Upper lobe of right lung (tissue), 1 donor: ENCODE measurements around the gene KLRC2. TPM values are rescaled to one million over a fixed set of nuclear protein-coding genes. Genes with fewer than 3 reads are reported as not detected.
"Not testable (repeated sequence)": the region's sequence is repeated elsewhere in the genome, so short reads cannot be mapped to it uniquely, and the experiment has no call there.

ENCODE experiments used
- ATAC-seq: fragments of 200-7000 bp; cut with Tn5 transposase; one replicate; pipeline ENCODE4 v1.9.1; 2020; ENCODE audit warnings: mild to moderate bottlenecking, moderate library complexity
- DNase-seq: peaks from one replicate; pipeline ENCODE4 v3.0.0-alpha.2; 2020
- H3K27ac ChIP-seq: fragments of 200-600 bp; one replicate; pipeline ENCODE4 v1.8.0; 2022
- H3K27me3 ChIP-seq: fragments of 200-600 bp; one replicate; pipeline ENCODE4 v1.8.0; 2022; ENCODE audit warnings: mild to moderate bottlenecking
- H3K36me3 ChIP-seq: fragments of 200-600 bp; one replicate; pipeline ENCODE4 v1.8.0; 2022
- H3K4me1 ChIP-seq: fragments of 200-600 bp; one replicate; pipeline ENCODE4 v1.8.0; 2022
- H3K4me3 ChIP-seq: fragments of 200-600 bp; one replicate; pipeline ENCODE4 v1.8.0; 2022; ENCODE audit warnings: mild to moderate bottlenecking
- H3K9me3 ChIP-seq: fragments of 200-600 bp; one replicate; pipeline ENCODE4 v1.8.0; 2022
- CTCF ChIP-seq: fragments of 200-600 bp; IDR thresholded peaks from one replicate; pipeline ENCODE4 v1.8.0; 2022; ENCODE audit warnings: antibody characterized with exemption
- intact Hi-C: fragments of 100-400 bp; cut with DNase I; formaldehyde crosslinking; loops from one replicate; pipeline ENCODE4 v1.11.0; 2022
- total RNA-seq: library from RNA; stranded (reverse); fragmentation: NEBNext Ultra II Directional; extraction: Animal tissue kit (Norgen Biotek cat#: 25700); gene quantifications from one replicate; pipeline ENCODE4 v1.2.1, GENCODE V29; 2021
- donor health status: DM: no; HTN: yes; CAD: no; lungs with severe emphysema.

Gene KLRC2
- total RNA-seq, 1 donor from 2014 or later: 2.8 TPM

- Histone ChIP-seq H3K4me3 (no peak overlapping the region), H3K27me3 (no peaks in the 10 kb centered on the region), H3K36me3 (no peaks in the 10 kb centered on the region), H3K4me1 (no peaks in the 10 kb centered on the region), H3K27ac (no peak overlapping the region), H3K9me3 (peaks cover 16% of the 10 kb centered on the region)
- intact Hi-C loops: no loop called here
- TF ChIP-seq CTCF: no peak
- no peak for ATAC-seq
- DNase-seq: no peak
Measured at GRCh38 chr12:10455766-10456165, 20.0 kb upstream of the KLRC2 start.

- H3K4me3 ChIP-seq: no peak overlapping the region
- no peaks in the 10 kb centered on the region for H3K4me1 ChIP-seq
- intact Hi-C loops: no loop called here
- no peak for ATAC-seq
- H3K9me3 ChIP-seq: peaks cover 16% of the 10 kb centered on the region
- no peaks in the 10 kb centered on the region for H3K36me3 ChIP-seq
- TF ChIP-seq CTCF: no peak
- DNase-seq: no peak
- H3K27ac ChIP-seq: no peak overlapping the region
- no peaks in the 10 kb centered on the region for H3K27me3 ChIP-seq
Measured at GRCh38 chr12:10454531-10454930, 18.7 kb upstream of the KLRC2 start.

GRCh38 chr12:10453156-10453555 is 17.3 kb upstream of the KLRC2 start, which contains the start of gene KLRC1:
Gene KLRC1 (minus strand): TSS chr12:10453377. CDS start chr12:10451156, 2,221 bp downstream.
- H3K4me3 ChIP-seq: no peak within 1 kb of the TSS
- DNase-seq (no peak), ATAC-seq (no peak)
- no peak for TF ChIP-seq CTCF
- no peaks in the 10 kb centered on the region for H3K27me3 ChIP-seq
- H3K9me3 ChIP-seq: peaks cover 16% of the 10 kb centered on the region
- H3K36me3 ChIP-seq: no peaks in the 10 kb centered on the region
- H3K4me1 ChIP-seq: no peaks in the 10 kb centered on the region
- H3K27ac ChIP-seq: no peak within 1 kb of the TSS
- intact Hi-C loops: no loop called here

GRCh38 chr12:10448236-10448635 is 12.4 kb upstream of the KLRC2 start:
- H3K27ac ChIP-seq: no peak overlapping the region
- no peaks in the 10 kb centered on the region for H3K27me3 ChIP-seq
- H3K4me3 ChIP-seq: no peak overlapping the region
- DNase-seq: no peak
- intact Hi-C loops: no loop called here
- TF ChIP-seq CTCF: no peak
- no peaks in the 10 kb centered on the region for H3K9me3 ChIP-seq
- no peaks in the 10 kb centered on the region for H3K36me3 ChIP-seq
- ATAC-seq: no peak
- no peaks in the 10 kb centered on the region for H3K4me1 ChIP-seq

- H3K4me1 ChIP-seq, H3K36me3 ChIP-seq, H3K9me3 ChIP-seq, H3K27ac ChIP-seq, DNase-seq, H3K4me3 ChIP-seq, ATAC-seq, intact Hi-C loops, H3K27me3 ChIP-seq: not testable (repeated sequence)
Measured at GRCh38 chr12:10446052-10446451, 10.2 kb upstream of the KLRC2 start.

- H3K4me1 ChIP-seq, H3K27ac ChIP-seq, DNase-seq, intact Hi-C loops, H3K4me3 ChIP-seq, H3K27me3 ChIP-seq, H3K36me3 ChIP-seq, ATAC-seq, H3K9me3 ChIP-seq: not testable (repeated sequence)
Measured at GRCh38 chr12:10441144-10441543, 5.3 kb upstream of the KLRC2 start.

- intact Hi-C loops, H3K4me3 ChIP-seq, H3K27ac ChIP-seq, ATAC-seq, H3K27me3 ChIP-seq, H3K9me3 ChIP-seq, DNase-seq, H3K4me1 ChIP-seq, H3K36me3 ChIP-seq: not testable (repeated sequence)
Measured at GRCh38 chr12:10439608-10440274, 3.9 kb upstream of the KLRC2 start.

- intact Hi-C loops, H3K9me3 ChIP-seq, H3K27ac ChIP-seq, H3K36me3 ChIP-seq, H3K4me1 ChIP-seq, H3K27me3 ChIP-seq, DNase-seq, H3K4me3 ChIP-seq, ATAC-seq: not testable (repeated sequence)
Measured at GRCh38 chr12:10437601-10438000, 1.8 kb upstream of the KLRC2 start.

GRCh38 chr12:10430623-10431022 is 5.2 kb downstream of the KLRC2 start:
- H3K4me3 ChIP-seq, H3K4me1 ChIP-seq, H3K27me3 ChIP-seq, H3K9me3 ChIP-seq, ATAC-seq, H3K36me3 ChIP-seq, DNase-seq, H3K27ac ChIP-seq, intact Hi-C loops: not testable (repeated sequence)

- H3K27ac ChIP-seq, DNase-seq, ATAC-seq, H3K9me3 ChIP-seq, H3K4me3 ChIP-seq, H3K36me3 ChIP-seq, H3K4me1 ChIP-seq, intact Hi-C loops, H3K27me3 ChIP-seq: not testable (repeated sequence)
Measured at GRCh38 chr12:10425938-10426337, 9.9 kb downstream of the KLRC2 start.
